Stimulated activated CD4-positive, alpha-beta T cell treated with anti-CD3 and anti-CD28 coated beads, Interleukin-15, amount 100 ng/mL, for 24 hours (primary cell): ENCODE results near the gene RNGTT.
"Not testable (repeated sequence)": the region's sequence is repeated elsewhere in the genome, so short reads cannot be mapped to it uniquely, and the experiment has no call there.

Experiments
- DNase-seq: peaks from one replicate; pipeline ENCODE4 v3.0.0-alpha.2; 2020

RNGTT gene

DNA sequence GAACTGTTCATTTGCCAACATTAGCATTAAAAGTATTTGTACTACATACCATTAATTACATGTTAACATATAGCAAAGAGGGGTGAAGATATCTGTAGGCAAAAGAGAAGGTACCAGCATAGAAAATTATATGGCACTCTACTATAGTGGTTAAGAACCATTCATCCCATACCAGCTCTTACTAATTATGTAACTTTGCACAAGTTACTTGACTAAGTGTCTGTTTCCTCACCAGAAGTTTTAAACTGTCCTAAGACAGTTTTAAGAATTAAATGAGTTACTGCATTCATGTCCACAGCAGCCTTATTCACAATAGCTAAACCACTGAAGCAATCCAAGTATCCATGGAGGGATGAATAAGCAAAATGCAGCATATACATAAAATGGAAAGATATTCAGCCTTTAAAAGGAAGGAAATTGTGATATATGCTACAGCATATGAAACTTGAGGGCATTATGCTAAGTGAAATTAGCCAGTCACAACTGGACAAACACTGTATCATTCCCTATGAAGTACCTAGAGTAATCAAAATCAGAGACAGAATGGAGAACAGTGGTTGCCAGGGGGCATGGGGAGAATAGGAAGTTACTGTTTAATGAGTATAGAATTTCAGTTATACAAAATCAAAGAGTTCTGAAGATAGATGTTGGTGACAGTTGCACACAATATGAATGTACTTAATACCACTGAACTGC is 98.9 kb downstream of the RNGTT start:
- DNase-seq = no peak

DNA sequence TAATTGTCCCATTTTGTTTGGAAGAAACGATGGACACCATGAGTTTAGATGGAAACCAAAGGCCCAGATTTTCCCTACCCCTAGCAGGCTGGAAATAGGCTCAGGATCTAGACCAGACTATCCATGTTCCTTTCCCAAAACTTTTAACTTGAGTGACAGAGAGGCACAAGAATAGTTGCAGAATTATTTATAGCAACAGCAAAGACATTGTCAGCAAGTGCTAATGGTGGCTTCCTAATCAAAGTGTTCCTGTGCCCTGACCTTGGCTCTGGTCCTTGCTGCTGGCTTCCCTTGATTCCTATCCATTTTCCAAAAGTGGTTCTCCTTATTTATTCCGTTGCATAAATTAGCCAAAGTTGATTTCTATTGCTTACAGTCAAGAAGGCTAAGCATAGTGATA is 103.1 kb downstream of the RNGTT start:
- no peak for DNase-seq

DNA sequence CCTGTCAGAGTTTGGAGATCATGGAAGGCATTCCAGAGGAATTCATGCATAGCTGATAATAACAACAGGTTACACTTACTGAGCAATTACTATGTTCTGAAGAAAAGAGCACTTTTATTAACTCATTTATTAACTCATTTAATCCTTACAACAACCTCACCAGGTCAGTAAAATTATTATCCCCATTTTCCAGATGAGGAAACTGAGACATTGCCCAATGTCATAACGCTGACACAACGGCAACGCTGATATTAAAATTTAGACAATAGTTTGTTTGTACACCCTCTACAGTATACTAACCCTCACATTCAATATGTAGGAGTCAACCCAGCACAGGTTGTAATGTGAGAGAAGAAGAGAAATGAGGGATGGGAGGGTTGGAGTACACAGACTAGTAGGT is 105.0 kb downstream of the RNGTT start:
- no peak for DNase-seq

DNA sequence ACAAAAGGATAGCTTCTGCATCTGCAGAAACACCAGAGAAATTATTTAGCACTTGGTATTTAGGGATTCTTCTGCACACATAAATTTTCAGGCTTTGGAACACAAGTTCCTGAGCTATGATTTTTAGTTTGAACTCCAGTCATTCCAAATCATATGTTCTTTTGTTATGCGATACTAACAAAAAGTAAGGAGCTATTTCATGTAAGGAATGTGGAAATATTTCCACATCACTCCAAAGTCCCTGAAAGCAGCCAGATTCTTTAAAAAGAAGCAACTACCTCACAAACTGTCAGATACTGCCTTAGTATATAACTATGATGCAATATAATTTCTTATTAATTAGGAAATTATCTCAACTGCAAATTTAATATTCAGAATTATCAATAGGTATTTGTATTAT is 106.9 kb downstream of the RNGTT start:
- no peak for DNase-seq

DNA sequence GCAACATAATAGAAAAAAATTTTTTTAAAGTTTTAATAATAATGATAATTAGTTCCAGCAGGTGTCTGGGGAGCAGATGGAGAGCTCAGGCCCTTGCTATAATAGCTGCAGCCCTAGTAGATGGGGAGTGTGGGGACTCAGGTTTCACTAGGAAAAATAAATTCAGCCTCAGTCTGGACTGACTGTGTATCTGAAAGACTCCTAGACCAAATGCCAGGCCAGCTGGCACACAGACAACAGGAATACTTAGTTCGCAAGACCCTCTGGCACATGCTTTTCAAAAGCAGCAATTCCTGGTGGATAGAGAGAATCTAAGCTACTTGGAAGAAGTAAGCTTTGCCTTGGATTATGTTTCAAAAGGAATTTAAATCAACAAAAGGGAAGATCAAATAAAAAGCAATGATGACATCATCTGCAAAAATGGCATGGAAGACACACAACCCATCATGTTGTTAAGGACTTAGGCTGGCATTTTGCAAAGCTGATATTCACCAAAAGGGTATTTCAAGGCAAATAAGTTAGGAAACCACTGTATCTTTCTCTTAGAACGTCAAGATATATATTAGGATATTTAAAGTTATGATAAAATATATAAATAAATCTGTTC is 107.8 kb downstream of the RNGTT start:
- no peak for DNase-seq

DNA sequence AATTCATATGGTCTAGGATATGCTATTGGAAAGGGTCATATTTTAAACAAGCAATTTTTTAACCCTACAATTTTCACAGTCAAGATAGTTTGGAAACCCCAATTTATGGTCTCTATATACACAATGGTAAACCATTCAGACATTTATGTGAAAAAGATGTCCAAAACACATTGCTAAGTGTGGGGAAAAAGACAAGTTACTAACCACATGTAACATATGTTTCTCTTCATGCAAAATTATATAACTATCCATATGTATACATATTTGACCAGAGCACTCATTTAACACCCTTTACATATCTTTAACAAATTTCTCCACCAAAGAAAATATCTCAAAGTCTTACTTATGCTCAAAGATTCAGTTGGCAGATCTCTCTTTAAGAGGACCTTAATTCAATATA is 110.6 kb downstream of the RNGTT start:
- DNase-seq = no peak

DNA sequence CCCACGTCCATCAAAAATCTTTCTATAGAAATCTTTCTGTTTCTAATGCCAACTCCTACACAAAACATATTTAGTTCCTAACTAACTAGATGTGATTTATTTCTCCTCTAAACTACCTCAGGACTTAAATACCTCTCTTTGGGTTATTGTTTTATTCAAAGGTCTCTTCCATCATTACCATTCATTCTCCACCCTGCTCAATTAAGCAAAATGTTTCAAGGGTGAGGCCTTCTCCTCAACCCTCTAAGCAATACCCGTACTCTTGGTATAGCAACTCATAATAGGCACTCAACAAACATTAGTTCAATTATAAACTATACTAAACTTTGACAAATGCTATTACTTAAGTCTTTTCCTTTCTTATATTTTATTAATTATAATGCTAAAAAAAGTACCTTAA is 111.4 kb downstream of the RNGTT start:
- DNase-seq = no peak

DNA sequence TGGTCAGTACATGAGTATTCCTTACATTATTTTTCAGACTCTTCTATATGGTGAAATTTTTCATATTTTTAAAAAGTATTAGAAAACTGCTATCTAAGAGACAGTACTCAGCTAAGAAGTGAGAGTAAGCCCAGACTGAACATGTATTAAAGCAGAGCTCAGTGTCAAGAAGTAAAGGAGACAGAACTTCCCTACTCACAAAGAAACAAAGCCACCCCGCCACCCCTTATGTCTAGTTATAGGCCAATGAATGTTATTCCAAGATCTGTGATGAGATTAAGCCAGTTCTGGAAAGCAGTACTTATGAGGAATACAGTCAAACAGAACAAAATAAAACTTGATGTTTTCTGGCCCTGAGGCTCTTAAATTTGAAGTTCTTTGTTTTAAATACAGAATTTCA is 114.5 kb downstream of the RNGTT start:
- DNase-seq = no peak

DNA sequence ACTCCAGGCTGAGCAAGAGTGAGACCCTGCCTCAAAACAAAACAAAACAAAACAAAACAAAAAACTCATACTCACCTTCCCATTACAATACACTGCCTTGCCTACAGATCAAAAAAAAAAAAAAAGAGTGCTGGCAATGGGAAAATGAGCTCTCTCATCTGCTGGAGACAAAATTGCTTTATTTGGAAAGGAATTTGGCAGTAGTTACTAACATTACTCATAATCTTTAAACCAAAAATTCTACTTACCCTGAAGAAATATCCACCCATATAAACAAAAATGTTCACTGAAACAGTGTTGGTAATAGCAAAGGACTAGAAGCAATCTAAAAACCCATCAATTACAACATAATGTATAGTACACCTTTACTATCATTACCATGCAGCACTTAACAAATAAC is 120.4 kb downstream of the RNGTT start:
- no peak for DNase-seq

DNA sequence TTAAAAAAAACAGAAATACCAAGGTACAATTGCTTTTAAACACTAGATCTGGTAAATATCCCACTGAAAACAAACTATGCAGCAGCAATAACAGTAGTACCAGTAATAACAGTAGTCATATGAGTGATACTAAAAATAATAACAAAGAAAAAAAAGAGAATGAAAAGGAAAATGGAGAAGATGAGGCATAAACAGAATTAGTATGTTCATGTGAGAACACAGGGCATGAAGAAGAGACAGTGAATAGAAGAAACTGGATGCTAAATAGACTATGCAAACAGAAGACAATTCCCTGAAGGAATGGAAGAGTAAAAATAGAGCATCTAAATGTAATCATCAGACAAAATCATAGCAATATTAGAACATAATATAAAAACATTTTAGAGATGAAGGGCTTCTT is 121.1 kb downstream of the RNGTT start:
- no peak for DNase-seq

DNA sequence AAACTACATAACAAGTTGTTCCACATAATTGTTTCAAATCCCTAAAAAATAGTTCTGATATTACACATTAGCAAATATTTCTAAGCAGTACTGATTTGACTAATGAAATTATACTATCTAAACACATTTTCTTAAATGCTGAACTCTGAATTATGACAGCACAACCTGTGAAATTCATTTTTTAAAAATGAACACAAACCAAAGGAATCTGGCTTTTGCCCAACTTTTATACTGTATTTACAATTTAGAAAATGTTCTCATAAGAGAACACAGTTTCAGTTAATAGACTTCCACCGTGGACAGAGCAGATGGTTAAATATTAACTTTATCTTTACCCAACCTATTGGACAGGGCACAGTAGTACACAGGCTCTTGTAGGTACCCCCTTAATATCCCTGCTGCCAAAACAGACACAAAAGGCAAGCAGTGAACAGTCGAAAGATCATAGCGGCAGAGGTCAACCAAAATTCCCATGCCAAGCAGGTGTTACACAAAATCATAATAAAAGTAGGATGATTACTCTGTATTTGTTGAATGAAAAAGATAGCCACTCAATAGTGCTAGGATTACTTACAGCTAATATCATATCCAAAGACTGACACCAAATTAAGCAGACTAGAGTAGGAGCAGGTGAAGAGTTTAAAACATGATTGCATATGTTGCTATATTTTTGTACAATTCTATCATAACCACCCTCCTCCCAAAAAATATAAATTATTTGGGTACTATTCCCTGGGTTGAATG is 122.5 kb downstream of the RNGTT start:
- DNase-seq = no peak

DNA sequence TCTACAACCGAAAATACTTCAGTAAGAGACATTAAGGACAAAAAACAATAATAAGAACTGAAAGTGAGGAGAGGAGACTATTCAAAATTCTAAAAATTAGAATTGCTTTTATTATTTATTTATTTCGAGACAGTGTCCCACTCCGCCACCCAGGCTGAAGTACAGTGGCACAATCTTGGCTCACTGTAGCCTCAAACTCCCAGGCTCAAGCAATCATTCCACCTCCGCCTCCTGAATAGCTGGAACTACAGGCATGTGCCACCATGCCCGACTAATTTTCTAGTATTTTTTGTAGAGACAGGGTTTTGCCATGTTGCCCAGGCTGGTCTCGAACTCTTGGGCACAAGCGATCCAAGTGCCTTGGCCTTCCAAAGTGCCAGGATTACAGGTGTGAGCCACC is 123.1 kb downstream of the RNGTT start:
- DNase-seq = no peak

DNA sequence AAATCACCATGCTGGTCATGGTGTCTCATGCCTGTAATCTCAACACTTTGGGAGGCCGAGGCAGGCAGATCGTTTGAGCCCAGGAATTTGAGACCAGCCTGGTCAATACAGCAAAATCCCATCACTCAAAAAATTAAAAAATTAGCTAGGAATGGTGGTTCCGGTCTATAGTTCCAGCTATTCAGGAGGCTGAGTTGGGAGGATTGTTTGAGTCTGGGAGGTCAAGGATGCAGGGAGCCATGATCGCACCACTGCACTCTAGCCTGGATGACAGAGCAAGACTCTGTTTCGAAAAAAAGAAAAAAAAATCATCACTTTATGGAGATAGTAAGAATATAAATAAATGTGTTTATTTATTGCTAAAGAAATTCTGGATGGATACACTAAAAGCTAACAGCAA is 124.1 kb downstream of the RNGTT start:
- DNase-seq = no peak

DNA sequence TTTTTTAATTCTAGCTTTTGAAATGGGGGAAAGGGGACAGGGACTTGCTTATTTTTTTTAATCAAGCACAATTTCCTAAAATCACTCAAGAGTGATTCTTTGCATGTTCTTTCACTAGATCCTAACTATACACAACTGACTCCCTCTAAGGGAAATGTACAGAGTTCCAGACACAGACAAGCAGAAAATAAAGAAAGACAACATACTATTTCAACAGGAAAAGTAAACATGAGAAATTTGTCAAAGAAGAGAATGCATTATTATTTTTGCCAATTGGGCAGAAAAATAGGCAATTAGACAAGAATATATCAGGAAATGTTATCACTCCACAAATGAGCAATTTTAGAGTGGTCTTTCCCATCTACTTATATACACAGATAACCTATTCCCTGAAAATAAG is 128.2 kb downstream of the RNGTT start:
- no peak for DNase-seq

DNA sequence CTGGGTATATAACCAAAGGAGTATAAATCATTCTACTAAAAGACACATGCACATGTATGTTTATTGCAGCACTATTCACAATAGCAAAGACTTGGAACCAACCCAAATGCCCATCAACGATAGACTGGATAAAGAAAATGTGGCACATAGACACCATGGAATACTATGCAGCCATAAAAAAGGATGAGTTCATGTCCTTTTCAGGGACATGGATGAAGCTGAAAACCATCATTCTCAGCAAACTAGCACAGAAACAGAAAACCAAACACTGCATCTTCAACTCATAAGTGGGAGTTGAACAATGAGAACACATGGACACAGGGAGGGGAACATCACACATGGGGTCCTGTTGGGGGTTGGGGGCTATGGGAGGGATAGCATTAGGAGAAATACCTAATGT is 130.3 kb downstream of the RNGTT start:
- not testable (repeated sequence) for DNase-seq

DNA sequence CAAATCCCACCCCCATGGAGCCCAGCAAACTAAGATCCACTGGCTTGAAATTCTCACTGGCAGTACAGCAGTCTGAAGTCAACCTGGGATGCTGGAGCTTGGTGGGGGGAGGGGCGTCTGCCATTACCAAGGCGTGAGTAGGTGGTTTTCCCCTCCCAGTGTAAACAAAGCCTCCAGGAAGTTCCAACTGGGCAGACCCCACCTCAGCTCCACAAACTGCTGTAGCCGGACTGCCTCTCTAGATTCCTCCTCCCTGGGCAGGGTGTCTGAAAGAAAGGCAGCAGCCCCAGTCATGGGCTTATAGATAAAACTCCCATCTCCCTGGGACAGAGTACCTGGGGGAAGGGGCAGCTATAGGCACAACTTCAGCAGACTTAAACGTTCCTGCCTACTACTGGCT is 135.8 kb downstream of the RNGTT start:
- DNase-seq = not testable (repeated sequence)

DNA sequence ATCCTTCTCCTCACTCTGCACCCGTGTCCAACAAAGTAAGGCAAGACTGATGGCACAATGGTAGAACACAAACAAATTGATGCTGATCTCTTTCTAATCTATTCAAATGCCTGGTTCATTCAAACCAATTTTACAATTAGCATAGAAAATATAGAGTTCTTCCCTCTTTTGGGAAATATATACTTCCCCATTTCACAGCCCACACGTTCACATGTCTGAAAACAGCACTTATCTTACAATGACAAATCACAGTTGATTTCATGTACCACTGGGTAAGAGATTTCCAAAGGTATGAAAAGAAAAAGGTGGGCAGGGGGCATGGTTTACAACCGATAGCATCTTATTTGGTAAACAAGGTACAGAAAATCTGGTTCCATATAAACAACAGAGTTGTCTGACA is 137.6 kb downstream of the RNGTT start:
- no peak for DNase-seq

DNA sequence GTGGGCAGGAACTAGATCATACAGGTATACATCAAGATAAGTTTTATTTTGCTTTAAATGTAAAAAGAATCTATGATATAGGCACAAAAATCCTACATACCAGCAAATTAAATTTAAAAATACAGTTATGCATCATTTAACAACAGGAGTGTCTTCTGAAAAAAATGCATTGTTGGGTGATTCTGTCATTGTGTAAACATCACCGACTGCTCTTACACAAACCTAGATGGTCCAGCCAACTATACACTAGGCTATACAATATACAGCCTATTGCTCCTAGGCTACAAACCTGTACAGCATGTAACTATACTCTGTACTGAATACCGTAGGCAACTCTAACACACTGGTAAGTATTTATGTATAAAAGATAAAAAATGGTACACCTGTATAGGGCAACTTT is 139.4 kb downstream of the RNGTT start:
- DNase-seq = no peak

DNA sequence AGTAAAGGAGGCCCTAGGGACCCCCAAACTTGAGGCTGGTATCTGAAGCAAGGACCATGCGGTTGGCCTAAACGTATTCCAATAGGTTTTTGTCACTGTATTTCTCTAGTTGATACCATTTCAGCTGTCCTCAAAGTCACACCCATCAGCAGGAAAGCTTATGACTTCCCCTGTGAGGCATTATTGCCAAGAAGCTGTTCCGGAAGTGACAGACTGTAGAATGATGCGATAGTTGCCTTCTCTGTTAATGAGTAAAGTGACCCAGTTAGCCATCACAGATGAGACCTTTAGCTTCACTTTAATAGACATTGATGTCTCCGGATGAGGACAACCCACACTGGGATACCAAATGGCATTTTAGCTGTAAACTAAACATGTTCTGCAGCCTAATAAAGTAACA is 147.9 kb downstream of the RNGTT start:
- DNase-seq = no peak

DNA sequence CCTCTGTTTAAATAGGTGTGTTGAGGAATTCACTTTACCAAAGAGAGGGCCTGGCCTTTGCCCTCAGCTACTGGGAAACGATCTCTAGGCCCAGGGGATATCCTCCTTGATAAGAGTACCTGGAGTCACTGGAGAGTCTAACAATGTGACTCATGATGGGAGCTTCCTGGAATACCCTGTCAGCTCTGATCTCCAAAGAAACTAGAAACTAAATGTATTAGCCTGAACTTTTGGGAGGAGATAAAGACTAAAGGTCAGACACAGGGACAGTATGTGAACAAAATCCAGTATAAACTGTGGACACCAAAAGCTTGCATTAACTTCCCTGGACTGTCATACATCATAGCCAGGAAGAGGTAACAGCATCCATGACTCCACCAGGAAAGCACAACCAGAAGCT is 148.5 kb downstream of the RNGTT start:
- DNase-seq = no peak

DNA sequence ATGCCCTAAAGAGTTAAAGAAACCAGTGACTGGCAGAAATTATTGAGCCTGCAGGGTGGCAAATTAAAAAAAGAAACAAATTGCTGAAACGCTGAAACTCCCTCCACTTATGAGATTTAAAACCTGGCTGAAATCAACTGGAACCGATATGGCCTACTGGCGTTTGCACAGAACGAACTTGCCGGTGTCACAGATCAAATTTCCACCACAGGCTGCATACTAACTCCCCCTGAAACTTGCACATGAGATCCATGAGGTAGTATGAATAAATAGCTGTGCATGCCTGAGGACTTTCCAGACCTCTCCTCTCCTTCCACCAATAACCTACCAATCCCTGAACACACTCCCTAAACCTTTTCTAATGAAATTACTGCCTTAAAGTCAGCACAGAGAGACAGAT is 150.4 kb downstream of the RNGTT start:
- no peak for DNase-seq

DNA sequence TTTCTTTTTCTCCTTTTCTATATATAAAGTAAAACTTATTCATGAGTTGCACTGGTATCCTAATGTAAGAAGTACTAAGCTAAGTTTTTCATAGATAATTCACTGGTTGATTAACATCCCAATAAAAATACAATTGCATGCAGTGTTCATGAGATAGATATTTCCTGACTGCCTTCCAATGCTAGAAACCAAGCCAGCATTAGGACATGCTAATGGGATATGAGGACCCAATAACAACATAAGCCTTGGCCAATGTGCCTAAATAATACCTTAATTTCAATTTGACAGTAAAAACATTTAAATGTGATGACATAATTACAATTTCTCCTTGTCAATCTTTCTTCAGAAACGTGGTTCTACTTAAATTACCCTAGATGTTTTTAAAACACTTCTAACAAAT is 152.7 kb downstream of the RNGTT start:
- no peak for DNase-seq

DNA sequence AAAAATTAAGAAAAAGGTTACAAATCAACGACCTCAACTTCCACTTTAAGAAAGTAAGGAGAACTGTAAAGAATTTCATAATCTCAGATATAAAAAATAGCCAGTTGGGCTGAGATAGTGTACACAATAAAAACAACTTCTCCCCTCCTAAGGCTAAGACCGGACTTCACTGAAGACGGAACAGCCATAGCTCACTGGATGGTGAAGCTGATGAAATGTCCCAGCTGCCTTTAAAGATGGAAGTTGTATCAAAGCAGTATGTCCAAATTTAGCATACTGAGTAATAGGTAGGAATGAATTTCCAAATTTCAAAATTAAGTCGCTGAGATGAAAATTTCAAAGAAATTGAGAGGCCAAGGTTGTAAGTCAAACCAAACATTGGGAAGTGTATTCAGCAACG is 153.3 kb downstream of the RNGTT start:
- no peak for DNase-seq

DNA sequence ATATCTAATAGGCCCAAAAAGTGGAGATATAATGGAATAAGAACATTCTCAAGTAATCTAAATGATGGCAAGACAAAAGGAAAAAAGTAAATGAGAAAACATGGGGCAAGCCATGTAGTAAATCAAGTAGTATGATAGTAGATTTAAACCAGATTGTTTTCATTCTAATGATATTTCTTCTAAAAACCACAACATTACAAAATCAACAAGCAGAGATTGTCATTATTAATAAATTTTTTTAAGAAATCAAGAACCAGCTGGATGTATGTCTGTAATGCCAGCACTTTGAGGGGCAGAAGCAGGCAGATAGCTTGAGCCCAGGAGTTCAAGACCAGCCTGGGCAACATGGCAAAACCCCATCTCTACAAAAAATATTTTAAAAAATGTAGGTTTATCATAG is 155.0 kb downstream of the RNGTT start:
- DNase-seq = no peak

DNA sequence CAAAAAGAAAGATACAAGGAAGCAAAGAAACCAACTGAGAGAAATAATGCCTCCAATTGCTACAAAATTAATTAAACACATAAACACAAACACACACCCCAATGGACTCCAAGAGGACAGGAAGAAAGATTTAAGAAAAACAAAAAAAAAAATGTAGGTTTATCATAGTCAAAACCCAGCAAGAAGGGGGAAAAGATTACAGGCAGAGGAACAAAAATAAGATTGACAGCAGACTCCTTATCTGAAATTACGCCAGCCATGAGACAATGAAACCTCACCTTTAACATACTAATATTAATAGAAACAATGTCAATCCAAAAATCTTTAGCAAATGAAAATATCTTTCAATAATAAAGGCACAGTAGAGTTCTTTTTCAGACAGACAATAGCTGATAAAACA is 155.8 kb downstream of the RNGTT start:
- DNase-seq = no peak
